ENCODE measurements around the gene GSN. TPM values are rescaled to one million over a fixed set of nuclear protein-coding genes. Genes with fewer than 3 reads are reported as not detected.

Gene GSN
- total RNA-seq, 4 donors from 2014 or later: 287 to 1,151 (median 926) TPM

DNA sequence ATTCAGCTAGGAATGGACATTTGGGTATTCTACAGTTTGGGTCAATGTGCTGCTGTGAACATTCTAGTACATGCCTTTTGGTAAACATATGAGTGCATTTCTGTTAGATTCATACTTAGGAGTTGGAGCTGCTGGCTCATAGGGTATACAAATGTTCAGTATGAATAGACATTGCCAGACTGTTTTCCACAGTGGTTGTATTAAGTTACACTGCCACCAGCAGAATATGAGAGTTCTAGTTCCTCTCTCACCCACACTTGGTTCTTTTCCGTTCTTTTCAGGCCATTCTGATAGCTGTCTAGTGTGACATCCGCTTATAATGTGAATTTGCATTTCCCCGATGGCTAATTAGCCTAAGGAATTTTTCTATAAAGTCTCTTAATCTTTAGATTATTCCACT lies 77.1 kb downstream of the GSN start:
- no peak for DNase-seq
- H3K36me3 ChIP-seq: peaks cover 0 to 100% (median 48%) of the 10 kb centered on the region in 3 donors
- intact Hi-C loops (cut with DNase I): no loop called here
- H3K4me1 ChIP-seq: peaks cover 8 to 53% (median 22%) of the 10 kb centered on the region in 3 donors
- WGBS, 2 donors: 77 to 84% methylated on average over 3 of the region's 3 CpGs
- no peaks in the 10 kb centered on the region for H3K27me3 ChIP-seq
- TF ChIP-seq POLR2A (IDR thresholded peaks at IDR 0.05): no peak
- TF ChIP-seq, protein P1, sequence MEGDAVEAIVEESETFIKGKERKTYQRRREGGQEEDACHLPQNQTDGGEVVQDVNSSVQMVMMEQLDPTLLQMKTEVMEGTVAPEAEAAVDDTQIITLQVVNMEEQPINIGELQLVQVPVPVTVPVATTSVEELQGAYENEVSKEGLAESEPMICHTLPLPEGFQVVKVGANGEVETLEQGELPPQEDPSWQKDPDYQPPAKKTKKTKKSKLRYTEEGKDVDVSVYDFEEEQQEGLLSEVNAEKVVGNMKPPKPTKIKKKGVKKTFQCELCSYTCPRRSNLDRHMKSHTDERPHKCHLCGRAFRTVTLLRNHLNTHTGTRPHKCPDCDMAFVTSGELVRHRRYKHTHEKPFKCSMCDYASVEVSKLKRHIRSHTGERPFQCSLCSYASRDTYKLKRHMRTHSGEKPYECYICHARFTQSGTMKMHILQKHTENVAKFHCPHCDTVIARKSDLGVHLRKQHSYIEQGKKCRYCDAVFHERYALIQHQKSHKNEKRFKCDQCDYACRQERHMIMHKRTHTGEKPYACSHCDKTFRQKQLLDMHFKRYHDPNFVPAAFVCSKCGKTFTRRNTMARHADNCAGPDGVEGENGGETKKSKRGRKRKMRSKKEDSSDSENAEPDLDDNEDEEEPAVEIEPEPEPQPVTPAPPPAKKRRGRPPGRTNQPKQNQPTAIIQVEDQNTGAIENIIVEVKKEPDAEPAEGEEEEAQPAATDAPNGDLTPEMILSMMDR (IDR thresholded peaks at IDR 0.05): no peak
- no peak overlapping the region for H3K4me3 ChIP-seq
- peak overlapping the region in 2 of 4 donors; percentile 15 to 53 for H3K27ac ChIP-seq
- H3K9me3 ChIP-seq: no peaks in the 10 kb centered on the region

DNA sequence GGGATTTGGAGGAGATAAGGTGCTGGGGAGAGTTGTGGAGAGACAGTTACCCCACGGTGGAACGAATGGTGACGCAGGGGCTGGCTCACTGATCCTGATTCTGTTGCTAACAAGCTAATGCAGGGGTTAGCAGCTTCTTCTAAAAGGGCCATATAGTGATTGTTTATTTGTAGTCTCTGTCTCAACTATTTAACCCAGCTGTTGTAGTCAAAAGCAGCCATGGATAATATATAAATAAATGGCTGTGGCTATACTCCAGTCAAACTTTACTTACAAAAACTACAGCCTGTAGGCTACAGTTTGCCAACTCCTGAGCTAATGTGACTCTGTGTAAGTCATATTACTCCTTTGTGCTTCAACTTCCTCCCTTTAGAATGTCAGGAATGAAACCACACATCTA lies 80.3 kb downstream of the GSN start:
- peaks cover 4 to 86% (median 48%) of the 10 kb centered on the region in 3 donors for H3K36me3 ChIP-seq
- no peak for DNase-seq

DNA sequence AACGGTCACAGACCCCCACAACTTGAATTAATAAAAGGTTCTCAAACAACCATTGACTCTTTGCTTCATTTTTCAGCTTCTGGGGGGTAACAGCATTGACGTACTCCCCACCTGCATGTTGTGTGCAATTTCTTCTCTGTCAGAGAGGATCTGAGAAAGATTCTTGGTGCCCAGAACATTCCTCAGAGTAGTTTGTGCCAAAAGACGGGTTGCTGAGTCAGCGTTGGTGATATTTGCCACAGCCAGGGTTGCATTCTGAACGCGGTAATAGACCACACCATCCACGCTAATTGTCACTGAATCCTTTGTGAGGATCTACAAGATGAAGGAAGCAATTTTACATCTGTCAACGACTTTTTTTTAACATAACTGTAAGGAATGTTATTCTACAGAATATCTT lies 81.0 kb downstream of the GSN start:
- Histone ChIP-seq H3K4me3 (no peak overlapping the region), H3K9me3 (no peaks in the 10 kb centered on the region), H3K27ac (peak overlapping the region in 2 of 4 donors; percentile 79 to 98), H3K27me3 (no peaks in the 10 kb centered on the region), H3K36me3 (peaks cover 4 to 86% (median 48%) of the 10 kb centered on the region in 3 donors), H3K4me1 (peaks cover 19 to 77% (median 55%) of the 10 kb centered on the region in 3 donors)
- TF ChIP-seq, protein P1 (IDR thresholded peaks at IDR 0.05): no peak
- TF ChIP-seq POLR2A (IDR thresholded peaks at IDR 0.05): no peak
- no peak for DNase-seq
- 74 to 78% methylated on average over 8 of the region's 8 CpGs for WGBS, 2 donors
- intact Hi-C loops (cut with DNase I): no loop called here

More for the DNA sequence above, 80.3 kb downstream of the GSN start:
- Histone ChIP-seq H3K27ac (peak overlapping the region in 3 of 4 donors; percentile 39 to 98 (median 79)), H3K9me3 (no peaks in the 10 kb centered on the region), H3K4me1 (peaks cover 19 to 77% (median 49%) of the 10 kb centered on the region in 3 donors), H3K27me3 (no peaks in the 10 kb centered on the region), H3K4me3 (no peak overlapping the region)
- TF ChIP-seq, protein P1 (IDR thresholded peaks at IDR 0.05): no peak
- TF ChIP-seq POLR2A (IDR thresholded peaks at IDR 0.05): no peak
- intact Hi-C loops (cut with DNase I): no loop called here
- 81 to 86% methylated on average over 3 of the region's 3 CpGs for WGBS, 2 donors

DNA sequence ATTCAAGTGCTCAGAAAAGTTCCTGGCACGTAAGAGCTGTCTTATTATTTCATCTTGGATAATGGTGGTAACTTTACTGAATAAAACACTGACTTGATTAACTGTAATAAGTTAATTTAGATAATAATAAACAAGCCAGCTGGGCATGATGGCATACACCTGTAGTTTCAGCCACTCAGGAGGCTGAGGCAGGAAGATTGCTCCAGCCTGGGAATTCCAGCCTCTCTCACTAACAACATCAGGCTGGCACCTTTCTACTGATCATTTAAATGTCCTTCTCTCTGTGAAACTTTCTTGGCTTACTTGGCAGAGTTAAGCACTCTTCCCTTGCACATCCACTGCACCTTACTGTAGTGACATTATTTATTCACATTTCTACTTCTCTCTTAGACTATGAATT lies 82.1 kb downstream of the GSN start:
- H3K36me3 ChIP-seq: peaks cover 4 to 86% (median 44%) of the 10 kb centered on the region in 3 donors
- intact Hi-C loops (cut with DNase I): no loop called here
- WGBS, 2 donors: 78 to 96% methylated on average over 1 of the region's 1 CpG
- no peak overlapping the region for H3K4me3 ChIP-seq
- no peaks in the 10 kb centered on the region for H3K27me3 ChIP-seq
- TF ChIP-seq, protein P1 (IDR thresholded peaks at IDR 0.05): no peak
- TF ChIP-seq POLR2A (IDR thresholded peaks at IDR 0.05): no peak
- DNase-seq: no peak
- peak overlapping the region in 3 of 4 donors; percentile 79 to 98 (median 82) for H3K27ac ChIP-seq
- H3K4me1 ChIP-seq: peaks cover 12 to 77% (median 48%) of the 10 kb centered on the region in 3 donors
- H3K9me3 ChIP-seq: no peaks in the 10 kb centered on the region

GRCh38 chr9:121350993-121351561 lies 83.1 kb downstream of the GSN start:
- DNase-seq: no peak
- 8 to 9% methylated on average over 2 of the region's 2 CpGs for WGBS, 2 donors
- intact Hi-C loops (cut with DNase I): no loop called here

More at GRCh38 chr9:121350993-121351561, 83.1 kb downstream of the GSN start:
- TF ChIP-seq POLR2A (IDR thresholded peaks at IDR 0.05): no peak
- TF ChIP-seq, protein P1 (IDR thresholded peaks at IDR 0.05): no peak
- Histone ChIP-seq H3K27me3 (no peaks in the 10 kb centered on the region), H3K9me3 (no peaks in the 10 kb centered on the region), H3K36me3 (peaks cover 4 to 86% (median 36%) of the 10 kb centered on the region in 3 donors), H3K27ac (peak overlapping the region; percentile 59 to 98 (median 80)), H3K4me1 (peaks cover 12 to 83% (median 47%) of the 10 kb centered on the region in 3 donors), H3K4me3 (no peak overlapping the region)

Data from esophagus squamous epithelium (tissue), 5 donors.